DND-41 (cell line): ENCODE data around the gene NDUFC1.
A peak's percentile ranks its signal among the peaks of the same experiment; 100 is the strongest.

ENCODE experiments used
- ATAC-seq: fragments of 200-7000 bp; cut with Tn5 transposase; 3 replicates; pipeline ENCODE4 v1.9.1; 2021; ENCODE audit warnings: low read depth; ENCODE audit not compliant: insufficient read depth
- DNase-seq: peaks from one replicate; pipeline ENCODE4 v3.0.0-alpha.2; 2020
- H2AFZ ChIP-seq: 2 replicates; pipeline ENCODE4 v1.6.0; 2012; ENCODE audit warnings: low read depth, low read length
- H3K27ac ChIP-seq: 2 replicates; pipeline ENCODE4 v1.5.1; 2012; ENCODE audit warnings: low read length, inconsistent platforms
- H3K27me3 ChIP-seq: fragments of 200-600 bp; sonication (generic); 2 replicates; pipeline ENCODE4 v1.6.0; 2012; ENCODE audit warnings: low read length, mild to moderate bottlenecking, inconsistent platforms; ENCODE audit not compliant: insufficient read depth, poor library complexity
- H3K36me3 ChIP-seq: 2 replicates; pipeline ENCODE4 v1.5.1; 2012; ENCODE audit warnings: low read length, inconsistent platforms; ENCODE audit not compliant: insufficient read depth
- H3K4me1 ChIP-seq: 2 replicates; pipeline ENCODE4 v1.5.1; 2012; ENCODE audit warnings: mild to moderate bottlenecking, low read length; ENCODE audit not compliant: insufficient read depth
- H3K4me2 ChIP-seq: 2 replicates; pipeline ENCODE4 v1.6.0; 2012; ENCODE audit warnings: mild to moderate bottlenecking, moderate library complexity, low read length, inconsistent platforms; ENCODE audit not compliant: insufficient read depth
- H3K4me3 ChIP-seq, 2 experiments: fragments of 200-600 bp in 1 of 2; shearing (Covaris generic) in 1 of 2; 2 replicates each; pipeline ENCODE4 v1.5.1; 2012 to 2016; ENCODE audit warnings: inconsistent platforms in 2 of 2, low read length in 2 of 2, mild to moderate bottlenecking in 2 of 2, low read depth in 1 of 2, moderate library complexity in 1 of 2
- H3K79me2 ChIP-seq: 2 replicates; pipeline ENCODE4 v1.6.0; 2012; ENCODE audit warnings: low read length, inconsistent platforms; ENCODE audit not compliant: insufficient read depth
- H3K9ac ChIP-seq: 2 replicates; pipeline ENCODE4 v1.6.0; 2012; ENCODE audit warnings: low read depth, mild to moderate bottlenecking, inconsistent platforms, low read length, moderate library complexity
- H3K9me3 ChIP-seq: 2 replicates; pipeline ENCODE4 v1.5.1; 2012; ENCODE audit warnings: low read length, moderate library complexity, mild to moderate bottlenecking, inconsistent platforms; ENCODE audit not compliant: insufficient read depth, severe bottlenecking
- H4K20me1 ChIP-seq: 2 replicates; pipeline ENCODE4 v1.6.0; 2012; ENCODE audit warnings: low read length; ENCODE audit not compliant: insufficient read depth
- EZH2 ChIP-seq: IDR thresholded peaks from 3 replicates; pipeline ENCODE4 v1.6.1; 2012; ENCODE audit warnings: borderline replicate concordance, low read depth, mild to moderate bottlenecking, moderate library complexity, low read length, inconsistent platforms; ENCODE audit not compliant: severe bottlenecking
- TF ChIP-seq, protein P1 (sequence below): IDR thresholded peaks from 2 replicates; pipeline ENCODE4 v1.5.1; 2012; ENCODE audit warnings: borderline replicate concordance, low read length, moderate library complexity, mild to moderate bottlenecking; ENCODE audit not compliant: poor library complexity, severe bottlenecking; ENCODE audit errors: extremely low read depth

Gene NDUFC1

GRCh38 chr4:139301821-139302611 lies at the start of gene NDUFC1:
Gene NDUFC1 (minus strand): TSS chr4:139302477. CDS start chr4:139295798, 6,679 bp downstream.
- Histone ChIP-seq H3K4me2 (peak within 1 kb of the TSS; percentile 66), H3K36me3 (peaks cover 34% of the 10 kb centered on the region), H3K27me3 (no peaks in the 10 kb centered on the region), H3K79me2 (peaks cover 66% of the 10 kb centered on the region), H3K9ac (peak within 1 kb of the TSS; percentile 91), H3K27ac (peak within 1 kb of the TSS; percentile 88), H4K20me1 (peaks cover 48% of the 10 kb centered on the region), H3K4me3 (peak within 1 kb of the TSS; percentile 89 to 90), H3K9me3 (no peaks in the 10 kb centered on the region), H2AFZ (peak within 1 kb of the TSS; percentile 87), H3K4me1 (peaks cover 51% of the 10 kb centered on the region)
- peak; percentile 69 for DNase-seq
- no peak for TF ChIP-seq EZH2
- TF ChIP-seq, protein P1, sequence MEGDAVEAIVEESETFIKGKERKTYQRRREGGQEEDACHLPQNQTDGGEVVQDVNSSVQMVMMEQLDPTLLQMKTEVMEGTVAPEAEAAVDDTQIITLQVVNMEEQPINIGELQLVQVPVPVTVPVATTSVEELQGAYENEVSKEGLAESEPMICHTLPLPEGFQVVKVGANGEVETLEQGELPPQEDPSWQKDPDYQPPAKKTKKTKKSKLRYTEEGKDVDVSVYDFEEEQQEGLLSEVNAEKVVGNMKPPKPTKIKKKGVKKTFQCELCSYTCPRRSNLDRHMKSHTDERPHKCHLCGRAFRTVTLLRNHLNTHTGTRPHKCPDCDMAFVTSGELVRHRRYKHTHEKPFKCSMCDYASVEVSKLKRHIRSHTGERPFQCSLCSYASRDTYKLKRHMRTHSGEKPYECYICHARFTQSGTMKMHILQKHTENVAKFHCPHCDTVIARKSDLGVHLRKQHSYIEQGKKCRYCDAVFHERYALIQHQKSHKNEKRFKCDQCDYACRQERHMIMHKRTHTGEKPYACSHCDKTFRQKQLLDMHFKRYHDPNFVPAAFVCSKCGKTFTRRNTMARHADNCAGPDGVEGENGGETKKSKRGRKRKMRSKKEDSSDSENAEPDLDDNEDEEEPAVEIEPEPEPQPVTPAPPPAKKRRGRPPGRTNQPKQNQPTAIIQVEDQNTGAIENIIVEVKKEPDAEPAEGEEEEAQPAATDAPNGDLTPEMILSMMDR: peak; percentile 45
- peak; percentile 53 for ATAC-seq

DNA sequence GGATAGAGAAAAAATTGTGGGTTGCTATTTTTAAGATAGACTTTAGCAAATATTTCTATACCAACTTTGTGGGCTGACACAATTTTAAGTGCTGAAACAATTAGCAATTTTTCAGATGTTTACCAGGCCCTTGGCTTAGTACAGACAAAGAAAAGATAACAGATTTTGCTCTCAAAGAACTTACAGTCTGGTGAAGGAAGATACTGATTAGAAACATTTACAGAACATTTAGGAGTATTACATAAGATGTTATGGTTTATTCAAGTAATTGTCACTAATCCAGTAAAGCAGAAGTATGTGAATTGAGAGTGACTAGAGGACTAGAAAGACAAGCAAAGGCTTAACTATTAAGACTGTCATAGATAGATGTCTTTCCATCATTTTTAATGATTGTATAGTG lies 35.3 kb upstream of the NDUFC1 start:
- Histone ChIP-seq H3K36me3 (peaks cover 89% of the 10 kb centered on the region), H3K27ac (no peak overlapping the region)

DNA sequence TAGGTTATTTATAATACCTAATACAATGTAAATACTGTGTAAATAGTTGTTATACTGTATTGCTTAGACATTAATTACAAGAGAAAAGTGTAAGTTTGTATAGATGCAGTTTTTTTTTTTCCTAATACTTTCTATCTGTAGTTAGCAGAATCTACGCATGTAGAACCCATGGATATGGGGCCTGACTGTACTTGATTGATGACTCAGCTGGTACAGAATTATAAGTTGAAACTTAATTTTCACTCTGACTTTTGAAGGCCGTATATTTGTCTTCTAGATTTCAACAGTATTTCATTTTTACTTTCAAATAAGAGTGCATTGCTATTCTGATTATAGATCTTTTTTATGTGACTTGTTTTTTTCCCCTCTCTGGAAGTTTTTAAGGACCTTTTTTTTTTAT lies 30.8 kb upstream of the NDUFC1 start:
- peaks cover 59% of the 10 kb centered on the region for H4K20me1 ChIP-seq
- DNase-seq (no peak), ATAC-seq (no peak)
- H3K27ac ChIP-seq: no peak overlapping the region
- TF ChIP-seq, protein P1: no peak
- TF ChIP-seq EZH2: no peak
- no peaks in the 10 kb centered on the region for H3K9me3 ChIP-seq
- no peak overlapping the region for H3K4me3 ChIP-seq
- peaks cover 97% of the 10 kb centered on the region for H3K79me2 ChIP-seq
- H3K4me2 ChIP-seq: no peak overlapping the region
- H2AFZ ChIP-seq: no peak overlapping the region
- no peaks in the 10 kb centered on the region for H3K4me1 ChIP-seq
- H3K36me3 ChIP-seq: peaks cover 69% of the 10 kb centered on the region
- no peaks in the 10 kb centered on the region for H3K27me3 ChIP-seq
- no peak overlapping the region for H3K9ac ChIP-seq

More for the DNA sequence above, 35.3 kb upstream of the NDUFC1 start:
- H3K9ac ChIP-seq: no peak overlapping the region
- H3K27me3 ChIP-seq: no peaks in the 10 kb centered on the region
- no peak for TF ChIP-seq EZH2
- TF ChIP-seq, protein P1: no peak
- H3K79me2 ChIP-seq: peaks cover 75% of the 10 kb centered on the region
- no peak overlapping the region for H2AFZ ChIP-seq
- DNase-seq (no peak), ATAC-seq (no peak)
- H3K4me1 ChIP-seq: no peaks in the 10 kb centered on the region
- H4K20me1 ChIP-seq: peaks cover 40% of the 10 kb centered on the region; the same call in 1 of the 2 replicates
- H3K9me3 ChIP-seq: no peaks in the 10 kb centered on the region
- H3K4me3 ChIP-seq: no peak overlapping the region
- no peak overlapping the region for H3K4me2 ChIP-seq
